ENCODE measurements around the gene RNF224. TPM values are rescaled to one million over a fixed set of nuclear protein-coding genes. Genes with fewer than 3 reads are reported as not detected.

The RNF224 gene
- total RNA-seq, 1 experiment from 2014 or later, result not detected

- CTCF ChIA-PET, result interaction anchor here (0.9 to 1.6 kb wide), 2 partner anchors 12 to 148 kb away, joined by 3 read pairs; partner anchors contain the start of gene MAN1B1
- Histone ChIP-seq H3K4me3 (ENCODE audit: low read depth, low read length, poor library complexity, severe bottlenecking) (no peak overlapping the region), H3K4me1 (ENCODE audit: insufficient read depth, low read length, poor library complexity, severe bottlenecking) (peaks cover 17% of the 10 kb centered on the region), H3K27ac (ENCODE audit: low read depth, low read length, poor library complexity, severe bottlenecking) (no peak overlapping the region), H3K9me3 (ENCODE audit: low read depth, low read length, poor library complexity, severe bottlenecking) (no peaks in the 10 kb centered on the region), H3K27me3 (replicated peaks; ENCODE audit: insufficient read depth, low read depth, low read length, poor library complexity) (no peaks in the 10 kb centered on the region), H3K36me3 (ENCODE audit: insufficient read depth, low read length, poor library complexity, severe bottlenecking) (no peaks in the 10 kb centered on the region)
- BruUV-seq (replicated peaks), result no TSS peak
- POLR2A ChIA-PET (ENCODE audit: low non-redundant PET), result no interaction called here
- no peak for DNase-seq (ENCODE audit: low spot score)
- TF ChIP-seq CTCF (conservative IDR thresholded peaks at IDR 0.05; ENCODE audit: low read depth, low read length), result no peak
- no peak for TF ChIP-seq EZH2 (IDR thresholded peaks at IDR 0.05; ENCODE audit: borderline replicate concordance, low read depth, low read length, poor library complexity, severe bottlenecking)
- intact Hi-C loops (cut with micrococcal nuclease; ENCODE audit: unreplicated experiment), result loop anchor here (5.0 kb wide), 1 partner anchor 188 kb away; the partner anchor contains the start of gene NPDC1
Observed at GRCh38 chr9:137234758-137235423, 7.6 kb downstream of the RNF224 start.

DNA sequence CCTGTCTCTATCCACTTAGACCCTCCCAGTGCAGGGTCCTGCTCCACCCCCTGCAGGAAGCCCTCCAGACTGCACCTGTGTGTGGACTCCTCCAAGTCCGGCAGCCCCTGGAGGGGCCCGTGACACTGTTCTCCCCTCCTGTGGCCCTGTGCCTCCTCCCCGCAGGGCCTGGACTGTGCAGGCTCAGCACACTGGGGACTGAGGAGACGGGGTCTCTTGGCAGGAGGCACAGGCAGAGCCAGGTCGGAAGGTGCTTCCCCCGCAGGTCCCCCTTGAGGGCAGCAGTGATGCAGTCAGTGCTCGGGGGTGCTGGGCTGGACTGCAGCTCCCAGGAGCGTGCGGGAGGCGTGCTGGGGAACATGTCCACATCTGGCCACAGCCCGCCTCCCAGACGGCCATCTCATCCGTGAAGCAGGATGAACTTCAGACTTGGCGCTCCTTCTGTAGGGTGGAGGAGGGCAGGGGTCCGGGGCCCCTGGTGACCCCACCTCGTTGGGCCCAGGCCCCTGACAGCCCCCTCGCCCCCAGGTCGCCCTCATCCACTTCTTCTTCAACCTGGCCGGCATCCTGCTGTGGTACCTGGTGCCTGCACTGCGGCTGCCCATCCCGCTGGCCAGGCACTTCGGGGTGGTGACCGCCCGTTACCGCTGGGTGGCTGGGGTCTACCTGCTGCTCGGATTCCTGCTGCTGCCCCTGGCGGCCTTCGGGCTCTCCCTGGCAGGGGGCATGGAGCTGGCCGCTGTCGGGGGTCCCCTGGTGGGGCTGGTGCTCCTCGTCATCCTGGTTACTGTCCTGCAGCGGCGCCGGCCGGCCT, 8.3 kb downstream of the RNF224 start:
- intact Hi-C loops (cut with micrococcal nuclease; ENCODE audit: unreplicated experiment), result loop anchor here (5.0 kb wide), 1 partner anchor 188 kb away; the partner anchor contains the start of gene NPDC1
- Histone ChIP-seq H3K4me1 (ENCODE audit: insufficient read depth, low read length, poor library complexity, severe bottlenecking) (peaks cover 17% of the 10 kb centered on the region), H3K27me3 (replicated peaks; ENCODE audit: insufficient read depth, low read depth, low read length, poor library complexity) (no peaks in the 10 kb centered on the region), H3K27ac (ENCODE audit: low read depth, low read length, poor library complexity, severe bottlenecking) (no peak overlapping the region), H3K36me3 (ENCODE audit: insufficient read depth, low read length, poor library complexity, severe bottlenecking) (no peaks in the 10 kb centered on the region), H3K9me3 (ENCODE audit: low read depth, low read length, poor library complexity, severe bottlenecking) (no peaks in the 10 kb centered on the region), H3K4me3 (ENCODE audit: low read depth, low read length, poor library complexity, severe bottlenecking) (no peak overlapping the region)
- BruUV-seq (replicated peaks), result no TSS peak
- no peak for TF ChIP-seq CTCF (conservative IDR thresholded peaks at IDR 0.05; ENCODE audit: low read depth, low read length)
- no peak for TF ChIP-seq EZH2 (IDR thresholded peaks at IDR 0.05; ENCODE audit: borderline replicate concordance, low read depth, low read length, poor library complexity, severe bottlenecking)
- ChIA-PET POLR2A (ENCODE audit: low non-redundant PET) (no interaction called here), CTCF (interaction anchor here (0.6 to 1.6 kb wide), 5 partner anchors 12 to 165 kb away, joined by 3 to 22 read pairs (median 5); partner anchors contain the start of genes NELFB and SAPCD2)
- DNase-seq (ENCODE audit: low spot score), result no peak

DNA sequence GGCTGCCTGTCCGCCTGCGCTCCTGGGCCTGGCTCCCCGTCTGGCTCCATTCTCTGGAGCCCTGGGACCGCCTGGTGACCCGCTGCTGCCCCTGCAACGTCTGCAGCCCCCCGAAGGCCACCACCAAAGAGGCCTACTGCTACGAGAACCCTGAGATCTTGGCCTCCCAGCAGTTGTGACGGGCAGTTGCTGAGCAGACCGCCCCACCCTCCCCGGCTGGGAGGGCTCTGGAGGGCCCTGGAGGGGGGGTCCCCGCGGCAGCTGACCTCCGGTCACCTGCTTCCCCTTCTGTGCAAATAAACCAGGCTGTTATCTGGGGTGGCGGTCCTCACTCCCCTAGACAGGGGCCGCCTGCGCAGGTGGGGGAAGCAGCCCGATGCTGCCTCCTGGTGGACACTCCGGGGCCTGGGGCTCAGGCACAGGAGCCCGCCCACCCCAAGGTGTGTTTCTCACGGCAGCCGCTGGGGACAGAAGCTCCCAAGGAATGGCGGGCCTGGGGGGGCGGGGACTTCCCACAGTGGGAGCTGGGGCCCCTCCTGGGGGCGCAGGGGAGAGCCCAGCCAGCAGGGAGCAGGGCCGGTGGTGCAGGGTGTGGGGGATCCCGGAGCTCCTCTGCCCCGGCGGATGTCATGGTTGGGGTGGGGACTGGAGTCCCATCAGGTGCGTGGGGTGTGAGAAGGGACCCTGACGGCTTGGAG, 9.1 kb downstream of the RNF224 start:
- H3K4me3 ChIP-seq (ENCODE audit: low read depth, low read length, poor library complexity, severe bottlenecking), result peak overlapping the region; percentile 16
- BruUV-seq (replicated peaks), result no TSS peak
- intact Hi-C loops (cut with micrococcal nuclease; ENCODE audit: unreplicated experiment), result loop anchor here (5.0 kb wide), 1 partner anchor 189 kb away; the partner anchor contains the start of gene NPDC1
- DNase-seq (ENCODE audit: low spot score), result peak; percentile 94
- no peaks in the 10 kb centered on the region for H3K9me3 ChIP-seq (ENCODE audit: low read depth, low read length, poor library complexity, severe bottlenecking)
- no peaks in the 10 kb centered on the region for H3K36me3 ChIP-seq (ENCODE audit: insufficient read depth, low read length, poor library complexity, severe bottlenecking)
- TF ChIP-seq EZH2 (IDR thresholded peaks at IDR 0.05; ENCODE audit: borderline replicate concordance, low read depth, low read length, poor library complexity, severe bottlenecking) (no peak), CTCF (conservative IDR thresholded peaks at IDR 0.05; ENCODE audit: low read depth, low read length) (peak; percentile 99)
- POLR2A ChIA-PET (ENCODE audit: low non-redundant PET), result interaction anchor here (0.6 kb wide), 3 partner anchors 9 to 207 kb away, joined by 3 to 7 read pairs (median 7); no protein-coding TSS in a partner anchor
- CTCF ChIA-PET, result interaction anchor here (0.5 to 1.1 kb wide), 27 partner anchors 9 to 446 kb away, joined by 3 to 22 read pairs (median 4); partner anchors contain the start of genes ANAPC2, MAN1B1, NELFB and NPDC1
- peak overlapping the region; percentile 62 for H3K27ac ChIP-seq (ENCODE audit: low read depth, low read length, poor library complexity, severe bottlenecking)
- peaks cover 17% of the 10 kb centered on the region for H3K4me1 ChIP-seq (ENCODE audit: insufficient read depth, low read length, poor library complexity, severe bottlenecking)
- H3K27me3 ChIP-seq (replicated peaks; ENCODE audit: insufficient read depth, low read depth, low read length, poor library complexity), result no peaks in the 10 kb centered on the region

Data from A673 (cell line).